CD4-positive, alpha-beta T cell treated with Interleukin-15 for 4 hours (primary cell): ENCODE measurements around the gene EOGT.

Source experiments
- DNase-seq: peaks from one replicate; pipeline ENCODE4 v3.0.0-alpha.2; 2020; ENCODE audit warnings: low spot score

Gene EOGT

DNA sequence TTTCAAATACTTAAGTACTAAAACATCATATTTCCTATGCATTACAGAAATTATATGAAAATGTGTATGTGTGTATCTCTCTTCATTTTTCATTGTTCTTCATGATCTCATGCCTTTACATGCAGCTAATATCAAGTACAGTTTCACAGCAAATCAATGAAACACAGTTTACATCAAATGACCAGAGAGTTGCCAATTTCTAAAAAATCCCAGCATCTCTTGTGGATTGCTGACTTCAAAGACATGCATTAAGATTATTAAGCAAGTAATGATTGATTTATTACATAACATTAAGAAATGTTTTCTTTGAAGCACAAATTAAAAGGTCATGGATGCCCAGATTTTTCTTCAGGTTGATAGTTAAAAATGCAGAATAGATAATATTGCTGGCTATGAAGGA lies 50.1 kb downstream of the EOGT start:
- DNase-seq: no peak

DNA sequence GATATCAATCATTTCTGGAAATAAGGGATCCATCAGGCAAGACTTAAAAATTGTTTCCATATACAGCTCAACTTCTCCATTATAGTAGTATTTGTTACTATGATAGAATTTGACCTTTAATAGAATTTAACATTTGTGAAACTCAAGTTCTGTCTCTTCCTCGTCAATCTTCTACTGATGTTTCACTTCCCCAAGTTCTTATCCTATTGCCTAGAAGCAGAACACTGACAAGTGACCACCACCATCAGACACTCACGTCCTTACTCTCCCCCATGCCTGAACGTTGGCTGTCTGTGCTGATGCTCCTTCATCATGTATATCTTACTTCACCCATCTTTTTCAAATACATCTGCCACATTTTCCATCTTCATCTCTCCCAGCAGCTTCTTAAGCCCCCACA lies 54.6 kb downstream of the EOGT start:
- DNase-seq: no peak

DNA sequence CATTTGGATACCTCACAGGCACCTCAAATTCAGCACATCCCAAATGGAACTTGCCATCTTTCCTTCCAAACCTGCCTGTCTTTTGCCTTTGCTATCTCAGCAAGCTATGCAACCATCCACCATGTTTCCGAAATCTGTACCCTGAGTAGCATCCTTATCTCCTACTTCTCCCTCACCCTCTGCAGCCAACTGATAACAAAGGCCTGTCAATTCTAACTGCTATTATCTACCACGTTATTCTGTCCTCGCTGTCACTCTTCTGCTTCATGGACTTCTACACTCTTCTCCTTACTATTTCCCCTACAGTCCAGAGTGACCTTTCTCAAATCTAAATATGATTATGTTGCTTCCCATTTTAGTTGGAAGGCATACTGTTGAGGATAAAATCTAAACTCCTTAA lies 55.6 kb downstream of the EOGT start:
- DNase-seq: no peak

DNA sequence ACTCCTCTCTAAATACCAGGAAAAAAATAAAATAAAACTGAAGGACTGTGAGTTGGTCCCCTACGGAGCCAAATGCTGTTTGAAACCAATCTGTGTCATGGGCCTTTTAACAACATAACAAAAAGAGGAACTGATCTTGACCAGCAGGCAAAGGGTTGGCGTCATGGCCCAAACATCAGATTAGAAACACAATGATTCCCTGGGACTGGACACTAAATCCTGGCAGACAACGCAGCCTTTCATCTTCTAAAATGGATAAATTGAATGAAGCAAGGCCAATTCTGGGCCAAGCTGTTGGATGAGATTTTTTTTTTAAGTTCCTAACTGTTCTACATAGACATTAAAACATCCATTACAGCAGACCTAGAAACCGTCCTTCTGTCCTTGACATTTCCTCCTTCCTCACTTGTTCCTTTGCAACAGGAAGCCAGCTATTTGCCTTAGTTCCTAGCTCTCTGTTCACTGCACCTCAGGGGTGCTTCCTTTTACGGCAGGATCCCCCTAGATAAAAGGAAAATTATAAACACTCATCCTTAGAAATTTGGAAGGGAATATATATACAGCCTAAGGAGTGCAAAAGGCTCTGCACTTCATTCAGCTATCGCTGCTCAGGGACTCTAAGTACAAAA lies 59.6 kb downstream of the EOGT start:
- no peak for DNase-seq

DNA sequence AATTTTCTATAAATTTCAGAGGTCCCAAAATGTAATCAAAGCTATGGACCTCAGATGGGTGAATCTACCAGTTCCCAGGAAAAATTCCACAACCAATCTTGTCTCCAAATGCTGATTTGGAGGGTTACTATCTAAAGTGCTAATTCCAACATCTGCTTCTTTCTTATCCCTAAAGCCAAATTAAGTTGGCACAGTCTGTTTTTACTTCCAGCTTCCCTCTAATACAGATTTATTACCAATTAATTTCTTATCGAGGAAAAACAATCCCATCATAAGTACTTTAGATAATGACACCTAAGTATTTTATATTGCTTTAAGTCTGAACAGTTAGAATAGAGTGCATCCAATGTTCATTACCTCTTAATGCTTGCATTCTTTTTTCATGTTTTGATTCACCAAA lies 68.3 kb downstream of the EOGT start:
- DNase-seq: no peak

DNA sequence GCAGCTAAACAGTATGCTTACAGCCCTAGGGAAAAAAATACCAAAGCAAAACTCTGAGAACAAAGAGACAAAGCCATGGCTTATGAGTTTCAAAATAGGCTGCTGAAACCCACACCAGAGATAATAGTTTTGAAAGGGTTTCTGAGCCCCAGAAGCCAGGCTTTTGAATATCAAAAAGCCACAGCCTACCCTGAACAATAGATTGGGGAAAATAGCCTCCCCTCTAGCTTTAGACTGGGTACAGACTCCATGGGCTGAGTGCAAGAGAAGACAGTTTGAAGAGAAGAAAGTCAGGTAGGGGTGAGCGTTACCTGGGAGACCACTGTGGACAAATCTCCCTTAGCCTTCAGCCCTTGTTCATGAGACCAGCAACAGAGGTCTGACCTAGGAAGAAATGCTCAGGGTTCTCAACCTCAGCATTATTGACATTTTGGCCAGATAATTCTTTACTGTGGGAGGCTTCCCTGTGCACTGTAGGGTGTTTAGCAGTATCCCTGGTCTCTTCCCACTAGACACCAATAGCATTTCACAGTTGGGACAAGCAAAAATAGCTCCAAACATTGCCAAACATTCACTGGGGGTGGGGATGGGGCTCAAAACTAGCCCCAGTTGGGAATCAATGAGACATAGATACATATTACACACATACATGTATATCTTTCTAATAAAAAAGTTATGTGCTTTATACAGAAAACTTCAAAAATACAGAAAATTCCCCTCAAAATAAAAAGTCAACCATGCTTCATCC lies 69.6 kb downstream of the EOGT start:
- no peak for DNase-seq

DNA sequence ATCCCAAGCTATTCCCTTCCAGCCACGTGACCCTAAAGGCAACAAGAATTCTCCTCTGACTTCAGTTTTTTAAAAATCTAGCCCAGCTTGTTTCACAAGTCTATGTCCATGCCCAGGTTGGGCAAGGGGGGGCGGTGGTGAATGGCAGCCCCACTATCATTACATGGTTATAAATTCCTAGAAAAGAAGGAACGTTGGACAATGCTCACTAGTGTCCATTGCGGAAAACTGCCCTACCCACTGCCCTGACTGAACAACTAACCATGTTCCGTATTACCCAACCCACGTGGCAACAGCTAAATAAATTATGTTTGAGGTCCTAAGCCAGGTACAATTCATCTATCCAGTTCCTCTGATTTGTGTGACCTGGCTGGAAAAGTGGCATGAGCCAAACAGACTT lies 72.4 kb downstream of the EOGT start:
- DNase-seq: no peak

DNA sequence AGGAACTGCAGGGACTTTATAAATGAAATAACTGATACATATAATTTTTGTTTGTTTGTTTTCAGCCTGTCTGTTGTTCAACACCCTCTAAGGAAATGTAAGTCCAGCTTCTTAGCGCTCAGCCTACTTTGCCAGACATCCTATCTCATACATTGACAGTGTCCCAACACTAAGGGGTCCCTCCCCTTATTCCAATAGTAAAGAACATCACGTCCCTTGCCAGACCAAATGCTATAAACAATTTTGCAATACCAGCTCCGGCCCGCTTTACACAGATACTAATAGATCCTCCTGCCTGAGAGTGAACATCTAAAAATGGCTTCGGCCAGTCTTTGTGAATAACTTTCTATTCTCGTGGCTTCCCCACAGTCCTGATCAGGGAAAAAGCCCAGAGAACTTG lies 76.6 kb downstream of the EOGT start:
- DNase-seq: no peak

DNA sequence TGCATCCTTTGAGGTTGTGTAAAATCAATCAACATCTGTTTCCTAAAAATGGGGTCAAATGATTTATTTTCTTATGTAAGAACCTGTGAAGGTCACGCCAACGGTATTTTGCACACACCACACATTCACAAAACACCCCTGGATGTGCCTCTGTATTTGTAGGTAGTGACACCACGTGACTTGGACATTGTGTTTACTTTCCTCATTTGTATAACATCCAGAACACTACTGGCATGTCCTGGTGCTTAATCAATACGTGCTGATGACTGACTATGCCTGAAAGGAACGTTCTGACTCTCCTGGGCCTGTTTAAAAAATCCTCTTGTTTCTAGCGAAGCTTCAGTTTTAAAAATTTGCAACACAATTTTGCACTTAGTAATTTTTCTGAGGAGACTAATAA lies 77.7 kb downstream of the EOGT start:
- no peak for DNase-seq

DNA sequence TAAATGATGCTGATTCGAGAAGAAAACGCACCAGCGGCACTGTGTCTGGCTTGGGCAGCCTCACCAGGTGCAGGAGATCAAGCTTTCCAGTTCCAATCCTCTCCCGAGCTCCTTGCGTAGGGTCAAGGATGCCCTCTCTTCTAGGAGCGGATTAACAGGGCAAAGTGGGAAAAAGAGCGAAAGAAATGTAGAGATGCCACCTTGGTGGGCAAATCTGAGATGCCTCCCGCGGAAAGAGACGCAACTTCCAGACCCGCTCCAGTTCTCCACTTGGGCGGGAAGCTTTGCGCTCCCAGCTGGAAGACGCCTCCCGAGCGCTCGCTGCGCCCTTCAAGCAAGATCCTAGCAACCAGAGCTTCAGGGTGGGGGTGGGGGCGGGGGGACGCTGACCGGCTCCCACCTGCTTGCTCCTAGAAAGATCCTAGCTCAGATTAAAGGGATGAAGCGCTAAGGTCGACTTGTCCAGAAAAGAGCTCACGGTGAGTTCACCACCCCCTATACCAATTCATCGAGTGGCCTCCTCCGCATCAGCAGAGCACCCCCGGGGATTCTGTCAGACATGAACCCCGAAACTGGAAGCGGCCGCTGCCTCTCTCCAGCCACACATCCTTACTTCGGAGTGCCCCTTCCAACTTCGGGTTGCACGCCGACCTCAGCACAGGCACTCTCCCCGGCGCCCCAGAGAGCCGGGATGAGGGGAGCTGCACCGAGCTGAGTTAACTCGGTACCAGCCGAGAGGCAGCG lies 81.9 kb downstream of the EOGT start:
- no peak for DNase-seq
